ENCODE measurements around the gene HSD17B2.

The HSD17B2 gene

GRCh38 chr16:82016964-82017363 is 18.1 kb upstream of the HSD17B2 start:
- no peak overlapping the region for H3K4me3 ChIP-seq (ENCODE audit: low read depth, low read length)
- no peak for DNase-seq (ENCODE audit: low read depth)
- TF ChIP-seq, protein P1, sequence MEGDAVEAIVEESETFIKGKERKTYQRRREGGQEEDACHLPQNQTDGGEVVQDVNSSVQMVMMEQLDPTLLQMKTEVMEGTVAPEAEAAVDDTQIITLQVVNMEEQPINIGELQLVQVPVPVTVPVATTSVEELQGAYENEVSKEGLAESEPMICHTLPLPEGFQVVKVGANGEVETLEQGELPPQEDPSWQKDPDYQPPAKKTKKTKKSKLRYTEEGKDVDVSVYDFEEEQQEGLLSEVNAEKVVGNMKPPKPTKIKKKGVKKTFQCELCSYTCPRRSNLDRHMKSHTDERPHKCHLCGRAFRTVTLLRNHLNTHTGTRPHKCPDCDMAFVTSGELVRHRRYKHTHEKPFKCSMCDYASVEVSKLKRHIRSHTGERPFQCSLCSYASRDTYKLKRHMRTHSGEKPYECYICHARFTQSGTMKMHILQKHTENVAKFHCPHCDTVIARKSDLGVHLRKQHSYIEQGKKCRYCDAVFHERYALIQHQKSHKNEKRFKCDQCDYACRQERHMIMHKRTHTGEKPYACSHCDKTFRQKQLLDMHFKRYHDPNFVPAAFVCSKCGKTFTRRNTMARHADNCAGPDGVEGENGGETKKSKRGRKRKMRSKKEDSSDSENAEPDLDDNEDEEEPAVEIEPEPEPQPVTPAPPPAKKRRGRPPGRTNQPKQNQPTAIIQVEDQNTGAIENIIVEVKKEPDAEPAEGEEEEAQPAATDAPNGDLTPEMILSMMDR (IDR thresholded peaks at IDR 0.05; ENCODE audit: control insufficient read depth, extremely low read depth, insufficient read depth) = no peak

DNA sequence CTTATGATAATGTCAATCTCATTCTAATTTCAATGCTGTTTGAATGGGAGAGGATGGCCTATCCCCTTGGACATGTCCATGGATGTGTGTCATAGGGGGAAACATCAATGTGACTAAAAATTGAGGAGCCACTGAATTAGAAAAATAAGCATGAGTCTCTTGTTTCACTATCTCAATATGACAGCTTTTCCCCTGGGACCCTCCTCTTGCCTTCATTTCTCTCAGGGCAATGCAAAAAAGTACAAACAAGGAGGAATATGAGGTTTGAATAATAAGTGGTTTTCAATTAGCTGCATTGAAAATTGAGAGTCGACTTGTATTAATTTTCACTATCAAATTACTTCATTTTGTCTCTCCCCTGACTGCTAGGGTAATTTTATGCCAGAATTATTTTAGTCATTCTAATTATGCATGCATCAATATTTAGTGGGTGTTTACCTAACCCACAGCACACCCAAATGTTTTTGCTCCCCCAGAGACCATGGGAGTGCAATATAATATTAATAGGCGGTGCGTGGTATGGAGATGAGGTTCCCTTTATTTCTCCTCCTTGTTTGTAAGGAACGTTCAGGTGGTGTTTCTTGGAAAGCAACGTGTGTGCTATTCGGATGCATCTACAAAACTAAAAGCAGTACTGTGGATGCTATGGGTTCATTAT is 17.0 kb upstream of the HSD17B2 start:
- TF ChIP-seq, protein P1 (IDR thresholded peaks at IDR 0.05; ENCODE audit: control insufficient read depth, extremely low read depth, insufficient read depth) = no peak
- no peak overlapping the region for H3K4me3 ChIP-seq (ENCODE audit: low read depth, low read length)
- no peak for DNase-seq (ENCODE audit: low read depth)

DNA sequence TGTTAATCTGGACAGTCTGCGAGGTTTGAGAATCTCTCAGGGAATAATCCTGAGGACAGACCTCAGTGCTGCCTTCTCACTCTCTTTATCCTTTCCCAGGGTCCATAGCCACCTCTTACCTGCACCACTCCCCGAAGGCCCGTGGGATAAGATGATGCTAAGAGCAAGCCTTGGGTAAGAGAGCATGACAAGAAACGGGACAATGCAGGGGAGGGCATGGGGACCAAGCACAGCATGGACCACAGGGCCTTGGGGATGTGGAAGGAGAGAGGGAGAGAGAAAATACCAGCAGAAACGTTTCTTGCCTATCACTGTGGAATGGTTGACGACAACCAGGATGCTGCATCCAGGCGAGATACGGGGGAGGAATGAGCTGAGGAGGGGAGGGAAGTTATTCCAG is 15.5 kb upstream of the HSD17B2 start:
- no peak for DNase-seq (ENCODE audit: low read depth)
- TF ChIP-seq, protein P1 (IDR thresholded peaks at IDR 0.05; ENCODE audit: control insufficient read depth, extremely low read depth, insufficient read depth) = no peak
- H3K4me3 ChIP-seq (ENCODE audit: low read depth, low read length) = no peak overlapping the region

DNA sequence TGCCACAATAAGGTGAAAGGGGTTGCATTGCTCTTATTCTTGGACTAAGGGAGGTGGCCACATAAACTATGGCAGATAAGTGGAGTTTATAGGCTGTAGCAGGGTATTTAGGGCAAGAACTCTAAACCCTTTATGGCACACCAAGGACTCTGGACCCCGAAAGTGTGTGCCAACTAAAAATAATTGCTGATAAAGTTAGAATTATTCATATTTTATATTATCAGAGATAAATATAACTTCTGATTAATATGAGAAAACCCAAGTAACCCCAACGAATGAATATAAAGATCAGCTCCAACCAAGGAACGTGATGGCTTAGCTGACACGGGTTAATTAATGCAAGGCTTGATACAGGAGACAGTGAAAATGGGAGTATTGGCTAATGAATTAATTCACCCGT is 15.0 kb upstream of the HSD17B2 start:
- TF ChIP-seq, protein P1 (IDR thresholded peaks at IDR 0.05; ENCODE audit: control insufficient read depth, extremely low read depth, insufficient read depth) = no peak
- no peak overlapping the region for H3K4me3 ChIP-seq (ENCODE audit: low read depth, low read length)
- no peak for DNase-seq (ENCODE audit: low read depth)

DNA sequence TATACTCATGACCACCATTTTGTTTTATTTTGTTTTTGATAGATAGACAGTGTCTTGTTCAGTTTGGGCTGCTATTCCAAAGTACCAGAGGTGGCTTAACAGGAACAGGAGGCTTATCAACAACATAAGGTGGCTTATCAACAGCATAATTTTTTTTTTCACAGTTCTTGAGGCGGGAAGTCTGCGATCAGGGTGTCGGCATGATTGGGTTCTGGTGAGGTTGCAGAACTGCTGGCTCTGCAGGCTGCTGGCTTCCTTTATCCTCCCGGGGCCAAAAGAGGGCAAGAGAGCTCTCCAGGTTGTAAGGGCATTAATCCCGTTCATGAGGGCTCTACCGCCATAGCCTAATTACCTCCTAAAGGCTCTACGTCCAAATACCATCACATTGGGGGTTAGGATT is 11.8 kb upstream of the HSD17B2 start:
- TF ChIP-seq, protein P1 (IDR thresholded peaks at IDR 0.05; ENCODE audit: control insufficient read depth, extremely low read depth, insufficient read depth) = no peak
- H3K4me3 ChIP-seq (ENCODE audit: low read depth, low read length) = no peak overlapping the region

DNA sequence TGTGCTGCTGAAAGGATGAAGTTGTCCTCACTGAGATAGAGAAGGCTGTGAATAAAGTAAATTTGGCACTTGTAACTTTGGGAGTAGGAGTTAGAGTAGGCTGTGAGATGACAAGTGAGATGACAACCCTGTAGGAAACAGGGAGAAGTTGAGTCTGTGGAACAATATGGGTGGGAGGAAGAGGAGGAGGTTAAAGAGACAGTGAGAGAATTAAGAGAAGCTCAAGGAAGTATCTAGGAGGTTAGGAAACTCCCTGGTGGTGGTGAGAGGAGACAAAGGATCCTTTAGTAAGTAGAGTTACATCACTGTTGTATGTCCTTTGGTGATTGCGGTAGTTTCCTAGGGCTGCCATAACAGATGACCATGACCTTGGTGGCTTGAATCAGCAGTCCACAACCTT is 10.7 kb upstream of the HSD17B2 start:
- DNase-seq (ENCODE audit: low read depth) = no peak
- H3K4me3 ChIP-seq (ENCODE audit: low read depth, low read length) = no peak overlapping the region
- TF ChIP-seq, protein P1 (IDR thresholded peaks at IDR 0.05; ENCODE audit: control insufficient read depth, extremely low read depth, insufficient read depth) = no peak

More for the DNA sequence above, 11.8 kb upstream of the HSD17B2 start:
- no peak for DNase-seq (ENCODE audit: low read depth)

DNA sequence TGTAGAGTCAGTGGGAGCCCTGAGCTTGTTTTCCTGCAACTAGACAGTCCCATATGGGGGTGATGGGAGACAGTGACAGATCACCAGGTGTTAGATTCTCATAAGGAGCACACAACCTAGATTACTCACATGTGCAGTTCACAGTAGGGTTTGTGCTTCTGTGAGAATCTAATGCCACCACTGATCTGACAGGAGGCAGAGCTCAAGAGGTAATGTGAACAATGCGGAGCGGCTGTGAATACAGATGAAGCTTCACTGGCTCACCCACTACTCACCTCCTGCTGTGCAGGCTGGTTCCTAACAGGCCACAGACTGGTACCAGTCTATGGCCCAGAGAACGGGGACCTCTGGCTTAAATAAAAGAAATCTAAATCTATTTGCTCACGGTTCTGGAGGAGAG is 10.2 kb upstream of the HSD17B2 start:
- TF ChIP-seq, protein P1 (IDR thresholded peaks at IDR 0.05; ENCODE audit: control insufficient read depth, extremely low read depth, insufficient read depth) = no peak
- no peak for DNase-seq (ENCODE audit: low read depth)
- no peak overlapping the region for H3K4me3 ChIP-seq (ENCODE audit: low read depth, low read length)

Measured in LNCaP clone FGC (cell line).